ENCODE results near the gene NPEPL1.

DNA sequence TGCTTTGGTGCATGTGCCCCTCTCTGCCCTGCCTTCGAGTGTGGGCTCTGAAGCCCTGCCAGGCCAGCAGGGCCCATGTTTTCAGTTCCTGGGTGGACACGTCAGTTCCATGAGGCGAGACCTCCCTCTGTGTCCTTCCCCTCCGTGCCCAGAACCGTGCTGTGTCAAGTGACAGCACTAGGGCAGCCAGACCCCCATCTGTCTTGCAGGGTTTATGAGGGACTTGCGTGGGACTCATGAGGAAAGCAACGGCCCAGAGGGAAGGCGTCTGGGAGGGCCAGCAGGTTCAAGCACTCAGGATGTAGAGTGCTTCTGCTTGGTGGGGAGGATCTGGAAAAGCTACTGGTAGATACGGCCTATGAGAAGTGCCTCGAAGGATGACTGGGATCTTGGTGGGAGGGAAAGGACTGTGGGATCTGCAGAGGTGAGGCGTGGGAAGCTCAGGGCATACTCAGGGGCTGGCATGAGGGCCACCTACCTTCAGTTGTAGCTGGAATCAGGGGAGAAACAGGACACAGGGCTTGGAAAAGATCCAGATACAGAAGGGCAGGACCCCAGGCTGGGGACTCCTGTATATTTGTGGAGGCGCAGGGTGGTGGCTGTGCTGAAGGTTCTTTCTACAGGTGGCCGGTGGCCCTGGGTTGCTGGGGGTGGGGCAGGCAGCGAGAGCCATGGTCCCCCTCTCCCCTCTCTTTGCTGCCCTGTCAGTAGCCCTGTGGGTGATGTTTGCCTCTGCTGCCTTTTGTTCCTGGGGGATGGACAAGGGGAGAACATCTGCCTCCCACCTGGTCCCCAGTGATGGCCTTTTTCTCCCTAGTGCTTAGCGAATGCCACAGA lies 5.5 kb downstream of the NPEPL1 start:
- TF ChIP-seq POLR2AphosphoS5 (IDR thresholded peaks at IDR 0.05; ENCODE audit: low read depth, low read length) = no peak
- no peak for TF ChIP-seq POLR2A (IDR thresholded peaks at IDR 0.05; ENCODE audit: low read depth, low read length)
- TF ChIP-seq SPI1 (IDR thresholded peaks at IDR 0.05; ENCODE audit: low read depth, low read length) = no peak
- no peak for TF ChIP-seq TAF1 (IDR thresholded peaks at IDR 0.05; ENCODE audit: low read depth, low read length)

Measured in GM12891 (cell line).